ENCODE data around the gene WAPL. TPM values are rescaled to one million over a fixed set of nuclear protein-coding genes. Genes with fewer than 3 reads are reported as not detected.
"Not testable (repeated sequence)": the region's sequence is repeated elsewhere in the genome, so short reads cannot be mapped to it uniquely, and the experiment has no call there.

The WAPL gene
- total RNA-seq, 2 experiments from 2014 or later = 51.1 to 75.7 TPM

- no peak for TF ChIP-seq EZH2phosphoT487 (IDR thresholded peaks at IDR 0.05; ENCODE audit: borderline replicate concordance, low read depth, low read length)
- TF ChIP-seq CTCF (conservative IDR thresholded peaks at IDR 0.05; ENCODE audit: low read length) = no peak
Observed at GRCh38 chr10:86390337-86391120, 131.1 kb downstream of the WAPL start.

GRCh38 chr10:86389441-86390193 is 132.0 kb downstream of the WAPL start:
- TSS peak; percentile 62 for BruUV-seq (replicated peaks)
- intact Hi-C loops (cut with micrococcal nuclease; ENCODE audit: unreplicated experiment) = loop anchor here (5.0 to 10.0 kb wide), 2 partner anchors 283 to 705 kb away; partner anchors contain the start of genes GLUD1 and SHLD2
- Histone ChIP-seq H3K36me3 (ENCODE audit: insufficient read depth, low read length) (peaks cover 13% of the 10 kb centered on the region), H4K20me1 (ENCODE audit: insufficient read depth, low read length) (no peaks in the 10 kb centered on the region), H3K4me2 (ENCODE audit: low read length) (peak overlapping the region; percentile 93), H3K9me3 (ENCODE audit: low read length) (no peaks in the 10 kb centered on the region), H2AFZ (ENCODE audit: low read length) (peak overlapping the region; percentile 58), H3K4me1 (ENCODE audit: insufficient read depth, low read length, poor library complexity, severe bottlenecking) (peaks cover 60% of the 10 kb centered on the region), H3K79me2 (ENCODE audit: insufficient read depth, low read depth, low read length) (peaks cover 22% of the 10 kb centered on the region; the same call in 1 of the 2 replicates), H3K9me2 (ENCODE audit: insufficient read depth, low read length) (no peaks in the 10 kb centered on the region), H3K27ac (ENCODE audit: low read depth, low read length, poor library complexity, severe bottlenecking) (peak overlapping the region; percentile 95), H3K4me3 (ENCODE audit: low read depth, low read length, poor library complexity, severe bottlenecking) (peak overlapping the region; percentile 76)
- CTCF ChIA-PET (ENCODE audit: unreplicated experiment) = interaction anchor here (0.6 to 1.6 kb wide), 7 partner anchors 8 to 195 kb away, joined by 3 to 6 read pairs (median 3); no protein-coding TSS in a partner anchor
- POLR2A ChIA-PET = interaction anchor here (0.6 to 9.1 kb wide), 11 partner anchors 12 to 197 kb away, joined by 3 to 111 read pairs (median 4); no protein-coding TSS in a partner anchor
- peak; percentile 85 for DNase-seq (ENCODE audit: low spot score)
- peak; percentile 61 for TF ChIP-seq CTCF (conservative IDR thresholded peaks at IDR 0.05; ENCODE audit: low read length)
- no peak for TF ChIP-seq EZH2phosphoT487 (IDR thresholded peaks at IDR 0.05; ENCODE audit: borderline replicate concordance, low read depth, low read length)

More at GRCh38 chr10:86390337-86391120, 131.1 kb downstream of the WAPL start:
- ChIA-PET CTCF (ENCODE audit: unreplicated experiment) (interaction anchor here (0.6 to 1.2 kb wide), 4 partner anchors 9 to 193 kb away, joined by 3 to 6 read pairs (median 4); no protein-coding TSS in a partner anchor), POLR2A (interaction anchor here (0.7 to 9.1 kb wide), 16 partner anchors 12 to 193 kb away, joined by 3 to 111 read pairs (median 4); no protein-coding TSS in a partner anchor)
- Histone ChIP-seq H3K9me2 (ENCODE audit: insufficient read depth, low read length) (no peaks in the 10 kb centered on the region), H3K4me3 (ENCODE audit: low read depth, low read length, poor library complexity, severe bottlenecking) (peak overlapping the region; percentile 76), H3K9me3 (ENCODE audit: low read length) (no peaks in the 10 kb centered on the region), H3K79me2 (ENCODE audit: insufficient read depth, low read depth, low read length) (peaks cover 22% of the 10 kb centered on the region; the same call in 1 of the 2 replicates), H4K20me1 (ENCODE audit: insufficient read depth, low read length) (no peaks in the 10 kb centered on the region), H2AFZ (ENCODE audit: low read length) (peak overlapping the region; percentile 58; the same call in 1 of the 2 replicates), H3K36me3 (ENCODE audit: insufficient read depth, low read length) (peaks cover 13% of the 10 kb centered on the region), H3K27ac (ENCODE audit: low read depth, low read length, poor library complexity, severe bottlenecking) (peak overlapping the region; percentile 95), H3K4me1 (ENCODE audit: insufficient read depth, low read length, poor library complexity, severe bottlenecking) (peaks cover 67% of the 10 kb centered on the region), H3K4me2 (ENCODE audit: low read length) (peak overlapping the region; percentile 93)
- no TSS peak for BruUV-seq (replicated peaks)
- peak; percentile 41 for DNase-seq (ENCODE audit: low spot score)
- intact Hi-C loops (cut with micrococcal nuclease; ENCODE audit: unreplicated experiment) = loop anchor here (5.0 to 10.0 kb wide), 2 partner anchors 282 to 704 kb away; partner anchors contain the start of genes GLUD1 and SHLD2

- H3K79me2 ChIP-seq (ENCODE audit: insufficient read depth, low read depth, low read length) = peaks cover 22% of the 10 kb centered on the region; the same call in 1 of the 2 replicates
- H3K9me3 ChIP-seq (ENCODE audit: low read length); DNase-seq (ENCODE audit: low spot score); H3K9me2 ChIP-seq (ENCODE audit: insufficient read depth, low read length); intact Hi-C loops (cut with micrococcal nuclease; ENCODE audit: unreplicated experiment); H4K20me1 ChIP-seq (ENCODE audit: insufficient read depth, low read length); BruUV-seq (replicated peaks): not testable (repeated sequence)
- H3K27ac ChIP-seq (ENCODE audit: low read depth, low read length, poor library complexity, severe bottlenecking) = peak overlapping the region; percentile 95
- H3K4me3 ChIP-seq (ENCODE audit: low read depth, low read length, poor library complexity, severe bottlenecking) = peak overlapping the region; percentile 76
- peak overlapping the region; percentile 58 for H2AFZ ChIP-seq (ENCODE audit: low read length)
- ChIA-PET CTCF (ENCODE audit: unreplicated experiment) (interaction anchor here (0.6 to 1.6 kb wide), 5 partner anchors 11 to 196 kb away, joined by 3 to 6 read pairs (median 3); no protein-coding TSS in a partner anchor), POLR2A (interaction anchor here (0.6 to 9.1 kb wide), 11 partner anchors 13 to 197 kb away, joined by 3 to 111 read pairs (median 4); no protein-coding TSS in a partner anchor)
- peaks cover 54% of the 10 kb centered on the region for H3K4me1 ChIP-seq (ENCODE audit: insufficient read depth, low read length, poor library complexity, severe bottlenecking)
- peak overlapping the region; percentile 93 for H3K4me2 ChIP-seq (ENCODE audit: low read length)
- H3K36me3 ChIP-seq (ENCODE audit: insufficient read depth, low read length) = peaks cover 13% of the 10 kb centered on the region
Observed at GRCh38 chr10:86389109-86389440, 132.5 kb downstream of the WAPL start.
